ENCODE results near the gene NRXN3. TPM values are rescaled to one million over a fixed set of nuclear protein-coding genes. Genes with fewer than 3 reads are reported as not detected.

NRXN3 gene
- total RNA-seq, 1 donor from 2014 or later, result 5.9 TPM

DNA sequence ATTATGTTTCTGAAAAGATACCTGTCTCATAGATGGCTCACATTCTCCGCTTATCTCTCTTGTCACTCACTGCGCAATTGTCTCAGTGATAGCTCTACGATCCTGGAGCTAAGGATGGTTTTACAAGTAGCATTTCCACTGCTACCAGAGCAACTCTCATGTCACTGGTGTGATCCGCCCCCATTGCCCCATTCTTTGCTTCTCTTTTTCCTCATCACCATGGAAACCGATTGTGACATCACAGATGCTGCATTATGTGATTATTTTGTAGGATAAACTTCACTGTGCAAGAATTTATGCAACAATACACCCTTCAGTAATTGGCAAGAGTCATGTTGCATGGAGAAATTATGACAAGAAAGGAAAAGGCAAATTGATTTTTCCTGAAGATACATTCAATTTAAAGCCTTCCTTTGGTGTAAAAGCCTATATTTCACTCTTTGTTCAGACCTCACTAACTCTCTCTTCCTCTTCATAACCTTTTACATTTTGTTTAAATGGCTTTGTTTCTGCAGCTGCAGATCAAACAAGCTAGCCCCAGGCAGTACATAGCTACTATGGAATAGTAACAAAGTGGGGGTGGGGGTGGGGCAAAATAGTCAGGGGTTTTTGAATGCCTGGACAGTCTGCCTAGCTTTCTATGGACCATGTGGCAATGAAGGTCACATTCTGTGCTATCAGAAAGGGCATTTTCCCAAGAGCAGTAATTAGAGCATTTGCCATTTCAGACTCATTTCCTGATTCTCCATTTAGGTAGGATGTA, 539.8 kb downstream of the NRXN3 start:
- no peaks in the 10 kb centered on the region for H3K36me3 ChIP-seq
- H3K4me3 Mint-ChIP-seq, result no peak overlapping the region

DNA sequence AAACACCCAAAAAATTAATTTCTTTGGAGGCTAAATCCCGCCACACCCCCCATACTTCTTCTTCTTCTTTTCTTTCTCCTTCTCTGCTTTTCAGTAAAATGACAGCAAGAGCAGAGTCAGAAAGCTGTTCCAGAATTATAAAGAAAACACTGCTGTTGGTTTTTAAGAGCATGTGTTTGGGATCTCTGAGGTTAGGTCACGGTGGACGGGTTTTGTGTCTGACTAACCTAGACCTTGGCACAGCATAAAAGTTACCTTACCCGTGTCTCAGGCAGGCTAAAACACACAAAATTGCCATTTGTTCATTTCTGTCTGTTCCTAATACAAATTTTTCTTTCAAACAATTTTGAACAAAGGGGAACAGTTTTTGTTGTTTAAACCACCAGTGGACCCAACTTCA, 540.8 kb downstream of the NRXN3 start:
- no peak overlapping the region for H3K4me2 ChIP-seq
- H3K4me1 ChIP-seq, result peaks cover 15% of the 10 kb centered on the region
- TF ChIP-seq EZH2 (IDR thresholded peaks at IDR 0.05) (no peak), CTCF (IDR thresholded peaks at IDR 0.05) (no peak), EZH2phosphoT487 (IDR thresholded peaks at IDR 0.05) (no peak)
- H3K36me3 Mint-ChIP-seq, result no peaks in the 10 kb centered on the region
- no peak for DNase-seq (ENCODE audit: low spot score)
- no peak overlapping the region for H3K27ac Mint-ChIP-seq
- H3K27ac ChIP-seq, result no peak overlapping the region
- no peak overlapping the region for H2AFZ ChIP-seq (replicated peaks)
- H3K4me3 ChIP-seq, result no peak overlapping the region
- H3K36me3 ChIP-seq, result no peaks in the 10 kb centered on the region
- H3K27me3 ChIP-seq, result no peaks in the 10 kb centered on the region
- no peak overlapping the region for H3K9ac ChIP-seq
- peaks cover 19% of the 10 kb centered on the region for H3K4me1 Mint-ChIP-seq
- no peaks in the 10 kb centered on the region for H3K79me2 ChIP-seq (ENCODE audit: low read depth)
- H3K9me3 Mint-ChIP-seq, result no peaks in the 10 kb centered on the region
- no peaks in the 10 kb centered on the region for H3F3A ChIP-seq (ENCODE audit: low read depth)
- H3K9me3 ChIP-seq (ENCODE audit: low read depth), result no peaks in the 10 kb centered on the region
- no peaks in the 10 kb centered on the region for H4K20me1 ChIP-seq (ENCODE audit: low read depth)
- H3K27me3 Mint-ChIP-seq (ENCODE audit: insufficient read depth, low read depth), result no peaks in the 10 kb centered on the region
- no peak overlapping the region for H3K4me3 Mint-ChIP-seq

More for the DNA sequence above, 539.8 kb downstream of the NRXN3 start:
- Histone ChIP-seq H2AFZ (replicated peaks) (no peak overlapping the region), H3K79me2 (ENCODE audit: low read depth) (no peaks in the 10 kb centered on the region), H3K9me3 (ENCODE audit: low read depth) (no peaks in the 10 kb centered on the region), H3K9ac (no peak overlapping the region), H3F3A (ENCODE audit: low read depth) (no peaks in the 10 kb centered on the region), H3K4me1 (peaks cover 23% of the 10 kb centered on the region), H3K27me3 (no peaks in the 10 kb centered on the region), H4K20me1 (ENCODE audit: low read depth) (no peaks in the 10 kb centered on the region), H3K4me3 (no peak overlapping the region), H3K4me2 (peak overlapping the region; percentile 6), H3K27ac (no peak overlapping the region)
- Mint-ChIP-seq H3K4me1 (peaks cover 22% of the 10 kb centered on the region), H3K27ac (peak overlapping the region; percentile 57), H3K36me3 (no peaks in the 10 kb centered on the region), H3K27me3 (ENCODE audit: insufficient read depth, low read depth) (no peaks in the 10 kb centered on the region), H3K9me3 (no peaks in the 10 kb centered on the region)
- no peak for DNase-seq (ENCODE audit: low spot score)
- TF ChIP-seq EZH2 (IDR thresholded peaks at IDR 0.05) (no peak), EZH2phosphoT487 (IDR thresholded peaks at IDR 0.05) (no peak), CTCF (IDR thresholded peaks at IDR 0.05) (no peak)

DNA sequence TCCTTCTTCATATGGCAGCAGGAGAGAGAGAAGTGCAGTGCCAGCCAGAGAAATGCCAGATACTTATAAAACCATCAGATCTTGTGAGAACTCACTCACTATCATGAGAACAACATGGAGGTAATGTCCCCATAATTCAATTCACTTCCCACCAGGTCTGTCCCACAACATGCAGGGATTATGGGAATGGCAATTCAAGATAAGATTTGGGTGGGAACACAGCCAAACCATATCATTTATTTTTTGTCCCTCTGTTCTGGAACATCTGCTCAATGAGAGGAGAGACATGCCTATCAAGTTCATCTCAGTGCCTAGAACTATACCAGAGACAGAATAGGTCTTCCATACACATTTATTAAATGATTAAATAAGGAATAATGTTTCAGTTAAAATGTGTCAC, 543.5 kb downstream of the NRXN3 start:
- H3K36me3 Mint-ChIP-seq, result no peaks in the 10 kb centered on the region
- Histone ChIP-seq H4K20me1 (ENCODE audit: low read depth) (no peaks in the 10 kb centered on the region), H3K27me3 (no peaks in the 10 kb centered on the region), H3K9me3 (ENCODE audit: low read depth) (no peaks in the 10 kb centered on the region), H3K4me2 (no peak overlapping the region), H3K27ac (no peak overlapping the region), H3K36me3 (no peaks in the 10 kb centered on the region), H3F3A (ENCODE audit: low read depth) (no peaks in the 10 kb centered on the region), H3K79me2 (ENCODE audit: low read depth) (no peaks in the 10 kb centered on the region), H2AFZ (replicated peaks) (no peak overlapping the region), H3K4me1 (peaks cover 12% of the 10 kb centered on the region), H3K4me3 (no peak overlapping the region), H3K9ac (no peak overlapping the region)
- H3K9me3 Mint-ChIP-seq, result no peaks in the 10 kb centered on the region
- no peak for TF ChIP-seq EZH2phosphoT487 (IDR thresholded peaks at IDR 0.05)
- no peak for DNase-seq (ENCODE audit: low spot score)
- H3K4me3 Mint-ChIP-seq, result no peak overlapping the region
- no peaks in the 10 kb centered on the region for H3K27me3 Mint-ChIP-seq (ENCODE audit: insufficient read depth, low read depth)
- H3K4me1 Mint-ChIP-seq, result peaks cover 19% of the 10 kb centered on the region
- no peak overlapping the region for H3K27ac Mint-ChIP-seq

- H3K4me3 ChIP-seq, result no peak overlapping the region
- H3K36me3 ChIP-seq, result no peaks in the 10 kb centered on the region
- H3K9ac ChIP-seq, result no peak overlapping the region
- no peaks in the 10 kb centered on the region for H3F3A ChIP-seq (ENCODE audit: low read depth)
- H3K27ac ChIP-seq, result no peak overlapping the region
- peaks cover 11% of the 10 kb centered on the region for H3K4me1 Mint-ChIP-seq
- no peak overlapping the region for H3K27ac Mint-ChIP-seq
- no peaks in the 10 kb centered on the region for H3K27me3 Mint-ChIP-seq (ENCODE audit: insufficient read depth, low read depth)
- H3K9me3 Mint-ChIP-seq, result no peaks in the 10 kb centered on the region
- no peaks in the 10 kb centered on the region for H3K27me3 ChIP-seq
- no peak overlapping the region for H2AFZ ChIP-seq (replicated peaks)
- peaks cover 10% of the 10 kb centered on the region for H3K4me1 ChIP-seq
- H3K9me3 ChIP-seq (ENCODE audit: low read depth), result no peaks in the 10 kb centered on the region
- no peak for DNase-seq (ENCODE audit: low spot score)
- no peaks in the 10 kb centered on the region for H3K79me2 ChIP-seq (ENCODE audit: low read depth)
- no peak for TF ChIP-seq CTCF (IDR thresholded peaks at IDR 0.05)
- no peaks in the 10 kb centered on the region for H3K36me3 Mint-ChIP-seq
- no peaks in the 10 kb centered on the region for H4K20me1 ChIP-seq (ENCODE audit: low read depth)
- H3K4me2 ChIP-seq, result no peak overlapping the region
- H3K4me3 Mint-ChIP-seq, result no peak overlapping the region
Observed at GRCh38 chr14:78714711-78715110, 544.5 kb downstream of the NRXN3 start.
